Type B pancreatic cell (in vitro differentiated cells): Measurements from ENCODE around the gene GPX3. TPM values are rescaled to one million over a fixed set of nuclear protein-coding genes. Genes with fewer than 3 reads are reported as not detected.

Experiments
- DNase-seq: peaks from one replicate; pipeline ENCODE4 v3.0.0; 2021; ENCODE audit warnings: mixed read lengths; ENCODE audit not compliant: unreplicated experiment; ENCODE audit errors: extremely low spot score
- H3K27ac Mint-ChIP-seq: 2 replicates; pipeline ENCODE4 v1.8.0; 2021; ENCODE audit warnings: mild to moderate bottlenecking, mixed read lengths
- H3K27me3 Mint-ChIP-seq: 2 replicates; pipeline ENCODE4 v1.8.0; 2021; ENCODE audit warnings: mixed read lengths
- H3K36me3 Mint-ChIP-seq: 2 replicates; pipeline ENCODE4 v1.8.0; 2021; ENCODE audit warnings: mixed read lengths
- H3K4me1 Mint-ChIP-seq: one replicate; pipeline ENCODE4 v1.8.0; 2021; ENCODE audit warnings: mixed read lengths; ENCODE audit not compliant: unreplicated experiment
- H3K4me3 Mint-ChIP-seq: 2 replicates; pipeline ENCODE4 v1.8.0; 2021; ENCODE audit warnings: mild to moderate bottlenecking, mixed read lengths
- H3K9me3 Mint-ChIP-seq: 2 replicates; pipeline ENCODE4 v1.8.0; 2021; ENCODE audit warnings: mixed read lengths
- total RNA-seq: library from RNA; stranded (reverse); gene quantifications from 2 replicates; pipeline ENCODE4 v1.2.1, GENCODE V29; 2021; ENCODE audit warnings: low replicate concordance
- TF ChIP-seq, protein P1 (sequence below): fragments of 200-600 bp; sonication (generic); conservative IDR thresholded peaks from 2 replicates; pipeline ENCODE4 v1.5.0; 2021; ENCODE audit warnings: antibody characterized with exemption, mild to moderate bottlenecking

Gene GPX3
- total RNA-seq, 1 donor from 2014 or later = 18.4 TPM

DNA sequence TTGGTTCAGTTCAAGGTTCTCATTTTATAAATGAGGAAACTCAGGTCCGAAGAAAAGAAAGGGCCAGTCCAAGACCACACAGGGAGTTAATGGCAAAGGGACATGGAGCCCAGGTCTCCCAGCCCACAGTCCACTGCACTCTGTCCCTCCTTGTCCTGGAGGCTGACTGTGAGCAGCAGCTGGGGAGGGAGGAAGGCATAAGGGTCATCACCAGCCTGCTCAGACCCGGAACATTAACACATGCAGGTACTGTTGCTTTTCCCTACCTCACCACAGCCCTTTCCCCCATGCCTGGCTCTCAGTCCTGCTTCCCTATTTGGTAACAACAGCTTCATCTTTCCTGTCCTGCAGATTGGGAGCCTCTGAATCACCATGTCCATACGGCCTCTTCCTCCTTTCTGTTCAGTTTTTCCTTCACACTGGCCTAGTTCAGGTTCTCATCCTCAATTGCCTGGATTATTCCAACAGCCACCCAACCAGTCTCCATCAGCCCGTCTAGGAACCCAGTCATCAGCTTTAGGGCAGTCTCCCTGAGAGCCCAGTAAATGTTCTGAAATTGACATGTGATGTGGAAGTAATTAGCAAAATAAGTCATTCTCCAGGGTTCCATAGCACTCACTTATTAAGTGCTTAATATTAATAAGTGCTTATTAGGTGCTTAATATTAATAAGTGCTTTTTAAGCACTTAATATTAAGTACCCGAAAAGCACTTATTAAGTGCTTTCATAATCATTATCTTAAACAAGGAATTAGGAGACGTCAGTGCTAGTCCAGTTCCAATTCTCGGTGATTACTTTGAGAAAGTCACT, 4.3 kb downstream of the GPX3 start:
- peaks cover 8% of the 10 kb centered on the region for H3K27me3 Mint-ChIP-seq
- no peak overlapping the region for H3K27ac Mint-ChIP-seq
- H3K9me3 Mint-ChIP-seq = no peaks in the 10 kb centered on the region
- DNase-seq = no peak
- no peaks in the 10 kb centered on the region for H3K4me1 Mint-ChIP-seq
- H3K36me3 Mint-ChIP-seq = peaks cover 9% of the 10 kb centered on the region
- TF ChIP-seq, protein P1, sequence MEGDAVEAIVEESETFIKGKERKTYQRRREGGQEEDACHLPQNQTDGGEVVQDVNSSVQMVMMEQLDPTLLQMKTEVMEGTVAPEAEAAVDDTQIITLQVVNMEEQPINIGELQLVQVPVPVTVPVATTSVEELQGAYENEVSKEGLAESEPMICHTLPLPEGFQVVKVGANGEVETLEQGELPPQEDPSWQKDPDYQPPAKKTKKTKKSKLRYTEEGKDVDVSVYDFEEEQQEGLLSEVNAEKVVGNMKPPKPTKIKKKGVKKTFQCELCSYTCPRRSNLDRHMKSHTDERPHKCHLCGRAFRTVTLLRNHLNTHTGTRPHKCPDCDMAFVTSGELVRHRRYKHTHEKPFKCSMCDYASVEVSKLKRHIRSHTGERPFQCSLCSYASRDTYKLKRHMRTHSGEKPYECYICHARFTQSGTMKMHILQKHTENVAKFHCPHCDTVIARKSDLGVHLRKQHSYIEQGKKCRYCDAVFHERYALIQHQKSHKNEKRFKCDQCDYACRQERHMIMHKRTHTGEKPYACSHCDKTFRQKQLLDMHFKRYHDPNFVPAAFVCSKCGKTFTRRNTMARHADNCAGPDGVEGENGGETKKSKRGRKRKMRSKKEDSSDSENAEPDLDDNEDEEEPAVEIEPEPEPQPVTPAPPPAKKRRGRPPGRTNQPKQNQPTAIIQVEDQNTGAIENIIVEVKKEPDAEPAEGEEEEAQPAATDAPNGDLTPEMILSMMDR = no peak
- no peak overlapping the region for H3K4me3 Mint-ChIP-seq

DNA sequence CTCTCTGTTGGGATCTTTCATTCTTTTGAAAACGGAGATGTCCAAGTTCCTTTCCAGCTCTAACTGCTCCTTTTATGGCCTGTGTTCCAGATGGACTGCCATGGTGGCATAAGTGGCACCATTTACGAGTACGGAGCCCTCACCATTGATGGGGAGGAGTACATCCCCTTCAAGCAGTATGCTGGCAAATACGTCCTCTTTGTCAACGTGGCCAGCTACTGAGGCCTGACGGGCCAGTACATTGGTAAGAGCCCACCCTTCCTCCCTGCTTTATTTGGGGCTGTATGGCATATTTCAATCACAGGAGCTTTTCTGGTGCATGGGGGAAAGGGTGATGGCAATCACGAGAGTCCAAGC, 4.8 kb downstream of the GPX3 start:
- peaks cover 5% of the 10 kb centered on the region for H3K27me3 Mint-ChIP-seq
- DNase-seq = no peak
- H3K9me3 Mint-ChIP-seq = no peaks in the 10 kb centered on the region
- H3K4me1 Mint-ChIP-seq = no peaks in the 10 kb centered on the region
- no peak overlapping the region for H3K27ac Mint-ChIP-seq
- H3K4me3 Mint-ChIP-seq = no peak overlapping the region
- peaks cover 9% of the 10 kb centered on the region for H3K36me3 Mint-ChIP-seq
- TF ChIP-seq, protein P1 = no peak

DNA sequence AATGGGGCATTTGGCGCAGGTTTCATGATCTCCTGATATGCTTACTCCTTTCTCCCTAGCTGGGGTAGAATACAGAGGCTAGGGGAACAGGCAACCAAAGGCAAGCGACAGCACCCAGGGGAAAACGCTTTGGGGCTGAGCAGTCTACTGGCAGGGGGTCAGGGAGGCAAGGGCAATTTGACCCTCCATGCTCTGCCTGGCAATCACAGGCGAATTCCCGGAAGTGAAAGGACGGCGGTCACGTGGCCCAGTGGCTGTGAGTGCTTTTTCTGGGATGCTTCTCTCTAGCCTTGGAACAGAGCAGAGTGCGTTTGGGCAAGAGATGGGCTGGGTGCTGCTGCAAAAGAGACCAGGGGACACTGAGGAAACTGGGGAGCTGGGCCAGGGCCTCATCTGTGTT, 5.7 kb downstream of the GPX3 start:
- Mint-ChIP-seq H3K36me3 (peaks cover 15% of the 10 kb centered on the region), H3K4me3 (no peak overlapping the region), H3K27me3 (peaks cover 1% of the 10 kb centered on the region), H3K9me3 (no peaks in the 10 kb centered on the region), H3K4me1 (no peaks in the 10 kb centered on the region), H3K27ac (no peak overlapping the region)
- DNase-seq = no peak
- TF ChIP-seq, protein P1 = no peak

DNA sequence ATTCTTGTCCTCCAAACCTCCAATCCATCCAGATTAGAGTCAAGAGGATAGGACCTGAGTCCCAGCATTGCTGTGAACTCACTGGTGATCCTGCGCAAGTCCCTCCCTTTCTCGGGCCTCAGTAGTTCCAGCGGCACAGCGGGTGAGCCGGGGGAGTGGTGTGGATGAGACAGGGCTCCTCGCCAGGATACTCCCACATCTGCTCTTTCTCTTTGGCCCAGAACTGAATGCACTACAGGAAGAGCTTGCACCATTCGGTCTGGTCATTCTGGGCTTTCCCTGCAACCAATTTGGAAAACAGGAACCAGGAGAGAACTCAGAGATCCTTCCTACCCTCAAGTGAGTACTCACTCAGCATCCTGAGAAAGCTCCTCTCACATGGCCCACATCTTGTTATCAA, 6.3 kb downstream of the GPX3 start:
- Mint-ChIP-seq H3K27ac (no peak overlapping the region), H3K36me3 (peaks cover 17% of the 10 kb centered on the region), H3K9me3 (no peaks in the 10 kb centered on the region), H3K4me1 (no peaks in the 10 kb centered on the region), H3K27me3 (no peaks in the 10 kb centered on the region), H3K4me3 (no peak overlapping the region)
- no peak for DNase-seq
- TF ChIP-seq, protein P1 = no peak

DNA sequence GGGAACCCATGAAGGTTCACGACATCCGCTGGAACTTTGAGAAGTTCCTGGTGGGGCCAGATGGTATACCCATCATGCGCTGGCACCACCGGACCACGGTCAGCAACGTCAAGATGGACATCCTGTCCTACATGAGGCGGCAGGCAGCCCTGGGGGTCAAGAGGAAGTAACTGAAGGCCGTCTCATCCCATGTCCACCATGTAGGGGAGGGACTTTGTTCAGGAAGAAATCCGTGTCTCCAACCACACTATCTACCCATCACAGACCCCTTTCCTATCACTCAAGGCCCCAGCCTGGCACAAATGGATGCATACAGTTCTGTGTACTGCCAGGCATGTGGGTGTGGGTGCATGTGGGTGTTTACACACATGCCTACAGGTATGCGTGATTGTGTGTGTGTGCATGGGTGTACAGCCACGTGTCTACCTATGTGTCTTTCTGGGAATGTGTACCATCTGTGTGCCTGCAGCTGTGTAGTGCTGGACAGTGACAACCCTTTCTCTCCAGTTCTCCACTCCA, 7.6 kb downstream of the GPX3 start:
- TF ChIP-seq, protein P1 = no peak
- H3K4me1 Mint-ChIP-seq = no peaks in the 10 kb centered on the region
- no peak overlapping the region for H3K4me3 Mint-ChIP-seq
- no peak for DNase-seq
- H3K27ac Mint-ChIP-seq = no peak overlapping the region
- H3K27me3 Mint-ChIP-seq = no peaks in the 10 kb centered on the region
- H3K36me3 Mint-ChIP-seq = peaks cover 26% of the 10 kb centered on the region
- no peaks in the 10 kb centered on the region for H3K9me3 Mint-ChIP-seq
